Stomach (tissue), 4 donors: ENCODE measurements around the gene GPANK1.

ENCODE experiments used
- CTCF ChIP-seq, 7 experiments: fragments of 450-650 bp in 4 of 7; fragments of 200-600 bp in 3 of 7; sonication (generic) in 3 of 7; IDR thresholded peaks; one replicate each; pipeline ENCODE4 v1.5.1; 2016 to 2019; ENCODE audit warnings: antibody characterized with exemption in 7 of 7, control low read depth in 2 of 7, mild to moderate bottlenecking in 1 of 7
- EP300 ChIP-seq: sonication (generic); formaldehyde crosslinking; IDR thresholded peaks from one replicate; pipeline ENCODE4 v1.6.1; 2017; ENCODE audit warnings: antibody characterized with exemption
- POLR2A ChIP-seq, 4 donors: fragments of 450-650 bp; IDR thresholded peaks; one replicate each; pipeline ENCODE4 v1.6.1; 2016; ENCODE audit warnings: antibody characterized with exemption in 4 of 4, control low read depth in 2 of 4, mild to moderate bottlenecking in 1 of 4, moderate library complexity in 1 of 4

GRCh38 chr6:31689249-31690110, 24.7 kb upstream of the GPANK1 start:
- TF ChIP-seq POLR2A (IDR thresholded peaks at IDR 0.05) (no peak), EP300 (no peak), CTCF (IDR thresholded peaks at IDR 0.05) (no peak)
